Measurements from ENCODE around the gene CEND1.

Gene CEND1

GRCh38 chr11:777288-778255 lies 12.3 kb downstream of the CEND1 start, which contains the start of gene GATD1:
TSS of gene GATD1 (minus strand) at chr11:777487. CDS start at chr11:777462, 25 bp downstream.
- DNase-seq, result peak; percentile 89

GRCh38 chr11:776561-777287 lies 13.2 kb downstream of the CEND1 start:
- DNase-seq, result peak; percentile 63

GRCh38 chr11:776263-776560 lies 13.7 kb downstream of the CEND1 start:
- no peak for DNase-seq

GRCh38 chr11:774873-775592 lies 14.9 kb downstream of the CEND1 start:
- DNase-seq, result no peak

- DNase-seq, result no peak
These were observed 16.1 kb downstream of the CEND1 start for GRCh38 chr11:773830-774229.

GRCh38 chr11:773425-773824 lies 16.5 kb downstream of the CEND1 start:
- DNase-seq, result no peak

- DNase-seq, result no peak
These were observed 17.2 kb downstream of the CEND1 start for GRCh38 chr11:772429-773390.

GRCh38 chr11:771617-772204 lies 18.2 kb downstream of the CEND1 start:
- DNase-seq, result no peak

- no peak for DNase-seq
These were observed 19.0 kb downstream of the CEND1 start for GRCh38 chr11:770642-771616.

- DNase-seq, result no peak
These were observed 19.8 kb downstream of the CEND1 start for GRCh38 chr11:769887-770641.

GRCh38 chr11:767238-767637 lies 22.7 kb downstream of the CEND1 start:
- no peak for DNase-seq

- DNase-seq, result no peak
These were observed 23.0 kb downstream of the CEND1 start for GRCh38 chr11:766936-767210.

- DNase-seq, result no peak
These were observed 23.6 kb downstream of the CEND1 start for GRCh38 chr11:766106-766935.

- DNase-seq, result no peak
These were observed 24.1 kb downstream of the CEND1 start for GRCh38 chr11:765802-766091.

- DNase-seq, result peak; percentile 36
These were observed 24.7 kb downstream of the CEND1 start for GRCh38 chr11:765025-765801.

- DNase-seq, result no peak
These were observed 25.4 kb downstream of the CEND1 start for GRCh38 chr11:764322-765024.

GRCh38 chr11:763549-764321 lies 26.2 kb downstream of the CEND1 start:
- no peak for DNase-seq

Data from stimulated activated naive CD4-positive, alpha-beta T cell treated with Interleukin-2 at 50 U/mL for 16 hours (primary cell).